OCI-LY3 (cell line): Measurements from ENCODE around the gene DSTN.

Source experiments
- H2AFZ ChIP-seq: fragments of 200-600, 300-600 bp; shearing (Covaris generic); 2 replicates; pipeline ENCODE4 v1.6.0; 2014; ENCODE audit warnings: antibody characterized with exemption, low read depth, low read length
- H3K27ac ChIP-seq: fragments of 200-600, 300-600 bp; sonication (generic); 2 replicates; pipeline ENCODE4 v1.5.1; 2014; ENCODE audit warnings: mild to moderate bottlenecking, low read length, moderate library complexity, mixed read lengths
- H3K27me3 ChIP-seq: fragments of 200-600, 300-600 bp; sonication (generic); 2 replicates; pipeline ENCODE4 v1.6.1; 2014; ENCODE audit warnings: low read depth, low read length, mixed read lengths
- H3K36me3 ChIP-seq: fragments of 200-600, 300-600 bp; sonication (generic); replicated peaks from 2 replicates; pipeline ENCODE3; 2014; ENCODE audit warnings: low read depth, low read length, mixed read lengths
- H3K4me1 ChIP-seq: fragments of 300-600, 200-600 bp; sonication (generic); 2 replicates; pipeline ENCODE4 v1.6.1; 2014; ENCODE audit warnings: low read length, mixed read lengths
- H3K4me2 ChIP-seq: fragments of 200-600, 300-600 bp; sonication (generic); 2 replicates; pipeline ENCODE4 v1.6.1; 2014; ENCODE audit warnings: low read length, mixed read lengths
- H3K4me3 ChIP-seq: fragments of 300-600, 200-600 bp; sonication (generic); 2 replicates; pipeline ENCODE4 v1.5.1; 2014; ENCODE audit warnings: antibody characterized with exemption, mild to moderate bottlenecking, low read length, moderate library complexity
- H3K79me2 ChIP-seq: fragments of 300-600, 200-600 bp; shearing (Covaris generic); 2 replicates; pipeline ENCODE4 v1.6.1; 2014; ENCODE audit warnings: mild to moderate bottlenecking, low read length, mixed read lengths
- H3K9ac ChIP-seq: fragments of 300-600, 200-600 bp; shearing (Covaris generic); 2 replicates; pipeline ENCODE4 v1.6.0; 2014; ENCODE audit warnings: mild to moderate bottlenecking, low read length, moderate library complexity
- H3K9me3 ChIP-seq: fragments of 200-600, 300-600 bp; shearing (Covaris generic); 2 replicates; pipeline ENCODE4 v1.6.1; 2014; ENCODE audit warnings: low read length, mixed read lengths; ENCODE audit not compliant: insufficient read depth
- H4K20me1 ChIP-seq: fragments of 200-600, 300-600 bp; sonication (generic); 2 replicates; pipeline ENCODE4 v1.6.1; 2016; ENCODE audit warnings: low read length, mixed read lengths; ENCODE audit not compliant: insufficient read depth
- CTCF ChIP-seq: fragments of 200-600, 300-600 bp; sonication (generic); IDR thresholded peaks from 2 replicates; pipeline ENCODE4 v1.5.1; 2014; ENCODE audit warnings: antibody characterized with exemption, low read length, low read depth
- EZH2phosphoT487 ChIP-seq: fragments of 200-600 bp; shearing (Covaris generic); IDR thresholded peaks from 2 replicates; pipeline ENCODE4 v1.6.1; 2018; ENCODE audit warnings: antibody characterized with exemption, mixed run types, low read depth

The DSTN gene

GRCh38 chr20:17605131-17605660 lies 35.3 kb downstream of the DSTN start:
- no peak overlapping the region for H3K27ac ChIP-seq

GRCh38 chr20:17606001-17606400 lies 36.1 kb downstream of the DSTN start:
- Histone ChIP-seq H3K27ac (no peak overlapping the region), H3K9me3 (no peaks in the 10 kb centered on the region), H3K27me3 (no peaks in the 10 kb centered on the region), H3K36me3 (peaks cover 54% of the 10 kb centered on the region), H3K4me3 (no peak overlapping the region), H3K4me2 (no peak overlapping the region), H3K4me1 (peaks cover 6% of the 10 kb centered on the region; the same call in 1 of the 2 replicates), H3K79me2 (no peaks in the 10 kb centered on the region), H2AFZ (no peak overlapping the region), H4K20me1 (peaks cover 70% of the 10 kb centered on the region), H3K9ac (no peak overlapping the region)
- TF ChIP-seq EZH2phosphoT487 (no peak), CTCF (no peak)

More at GRCh38 chr20:17605131-17605660, 35.3 kb downstream of the DSTN start:
- no peak overlapping the region for H3K9ac ChIP-seq
- H3K4me1 ChIP-seq, result peaks cover 6% of the 10 kb centered on the region; the same call in 1 of the 2 replicates
- no peak overlapping the region for H3K4me3 ChIP-seq
- no peak for TF ChIP-seq EZH2phosphoT487
- no peak for TF ChIP-seq CTCF
- no peak overlapping the region for H3K4me2 ChIP-seq
- H4K20me1 ChIP-seq, result peaks cover 72% of the 10 kb centered on the region
- H3K36me3 ChIP-seq, result peaks cover 50% of the 10 kb centered on the region
- H3K27me3 ChIP-seq, result no peaks in the 10 kb centered on the region
- no peaks in the 10 kb centered on the region for H3K9me3 ChIP-seq
- no peak overlapping the region for H2AFZ ChIP-seq
- H3K79me2 ChIP-seq, result no peaks in the 10 kb centered on the region

GRCh38 chr20:17608701-17609497 lies 39.0 kb downstream of the DSTN start:
- Histone ChIP-seq H3K36me3 (peaks cover 36% of the 10 kb centered on the region), H3K9me3 (no peaks in the 10 kb centered on the region), H3K4me1 (peaks cover 6% of the 10 kb centered on the region; the same call in 1 of the 2 replicates), H3K4me3 (no peak overlapping the region), H2AFZ (no peak overlapping the region), H3K79me2 (no peaks in the 10 kb centered on the region), H4K20me1 (peaks cover 46% of the 10 kb centered on the region), H3K4me2 (no peak overlapping the region), H3K27me3 (no peaks in the 10 kb centered on the region), H3K27ac (no peak overlapping the region), H3K9ac (no peak overlapping the region)
- TF ChIP-seq CTCF, result no peak
- TF ChIP-seq EZH2phosphoT487, result no peak

- H3K9me3 ChIP-seq, result no peaks in the 10 kb centered on the region
- no peaks in the 10 kb centered on the region for H3K4me1 ChIP-seq
- no peak overlapping the region for H2AFZ ChIP-seq
- no peak for TF ChIP-seq CTCF
- no peak for TF ChIP-seq EZH2phosphoT487
- no peak overlapping the region for H3K4me3 ChIP-seq
- no peaks in the 10 kb centered on the region for H3K27me3 ChIP-seq
- H3K9ac ChIP-seq, result no peak overlapping the region
- H4K20me1 ChIP-seq, result peaks cover 36% of the 10 kb centered on the region
- no peak overlapping the region for H3K4me2 ChIP-seq
- no peak overlapping the region for H3K27ac ChIP-seq
- no peaks in the 10 kb centered on the region for H3K79me2 ChIP-seq
- peaks cover 27% of the 10 kb centered on the region for H3K36me3 ChIP-seq
These were observed 40.0 kb downstream of the DSTN start for GRCh38 chr20:17609811-17610377.
